HepG2 (cell line): ENCODE results near the gene SHTN1. TPM values are rescaled to one million over a fixed set of nuclear protein-coding genes. Genes with fewer than 3 reads are reported as not detected.

ENCODE experiments used
- ARHGAP35 ChIP-seq: sonication (generic); formaldehyde crosslinking; IDR thresholded peaks from 2 replicates; pipeline ENCODE4 v1.9.0; 2022; ENCODE audit warnings: mild to moderate bottlenecking, inconsistent platforms, moderate library complexity, missing genetic modification reagents, borderline replicate concordance
- FOXK2 ChIP-seq: fragments of 450-650 bp; IDR thresholded peaks from 2 replicates; pipeline ENCODE4 v1.6.1; 2016
- GLI4 ChIP-seq: sonication (generic); formaldehyde crosslinking; IDR thresholded peaks from 2 replicates; pipeline ENCODE4 v1.5.1; 2020; ENCODE audit warnings: missing genetic modification reagents, mild to moderate bottlenecking, moderate library complexity, borderline replicate concordance
- JUNB ChIP-seq: sonication (generic); formaldehyde crosslinking; IDR thresholded peaks from 2 replicates; pipeline ENCODE4 v1.8.0; 2022; ENCODE audit warnings: missing genetic modification reagents, mild to moderate bottlenecking, borderline replicate concordance
- KAT7 ChIP-seq: IDR thresholded peaks from 2 replicates; pipeline ENCODE4 v1.6.1; 2018; ENCODE audit warnings: borderline replicate concordance, missing compliant biosample characterization
- NCOA5 ChIP-seq: sonication (generic); formaldehyde crosslinking; IDR thresholded peaks from 2 replicates; pipeline ENCODE4 v1.4.0; 2020; ENCODE audit warnings: missing genetic modification reagents
- POLR2A ChIP-seq, 2 experiments: IDR thresholded peaks; 2 replicates each; pipeline ENCODE4 v1.6.1; 2011; ENCODE audit warnings: low read depth in 2 of 2, low read length in 2 of 2, mild to moderate bottlenecking in 1 of 2, moderate library complexity in 1 of 2; ENCODE audit not compliant: insufficient read depth in 1 of 2
- SIN3A ChIP-seq: IDR thresholded peaks from 2 replicates; pipeline ENCODE4 v1.6.1; 2011; ENCODE audit warnings: low read depth, mild to moderate bottlenecking, control low read depth, low read length, borderline replicate concordance
- SIX4 ChIP-seq: sonication (generic); formaldehyde crosslinking; IDR thresholded peaks from 2 replicates; pipeline ENCODE4 v1.4.0; 2020; ENCODE audit warnings: missing genetic modification reagents
- SNRNP70 ChIP-seq: fragments of 200-400 bp; formaldehyde crosslinking; IDR thresholded peaks from 2 replicates; pipeline ENCODE4 v1.6.1; 2017; ENCODE audit warnings: mild to moderate bottlenecking, low read depth, low read length, moderate library complexity
- TP53 ChIP-seq: sonication (generic); formaldehyde crosslinking; conservative IDR thresholded peaks from 2 replicates; pipeline ENCODE4 v1.4.0; 2020; ENCODE audit warnings: missing genetic modification reagents
- XRCC5 ChIP-seq: fragments of 200-400 bp; formaldehyde crosslinking; optimal IDR thresholded peaks from 2 replicates; pipeline ENCODE3; 2017; ENCODE audit warnings: mild to moderate bottlenecking, low read length
- ZNF256 ChIP-seq: sonication (generic); formaldehyde crosslinking; conservative IDR thresholded peaks from 2 replicates; pipeline ENCODE4 v1.4.0; 2020; ENCODE audit warnings: missing genetic modification reagents
- ZNF546 ChIP-seq: sonication (generic); formaldehyde crosslinking; conservative IDR thresholded peaks from 2 replicates; pipeline ENCODE4 v1.8.1; 2023; ENCODE audit warnings: mild to moderate bottlenecking, missing genetic modification reagents
- ZNF766 ChIP-seq: sonication (generic); formaldehyde crosslinking; IDR thresholded peaks from 2 replicates; pipeline ENCODE4 v1.5.0; 2020; ENCODE audit warnings: missing genetic modification reagents, borderline replicate concordance
- ZSCAN22 ChIP-seq: sonication (generic); formaldehyde crosslinking; IDR thresholded peaks from 2 replicates; pipeline ENCODE4 v1.4.0; 2020; ENCODE audit warnings: mild to moderate bottlenecking, missing genetic modification reagents
- polyA plus RNA-seq, 8 experiments: library from polyadenylated mRNA; depleted of rRNA in 3 of 8; stranded (reverse) in 7 of 8; unstranded in 1 of 8; fragments of >200 nt; fragmentation: Illumina TruSeq in 4 of 8; extraction: Trizol in 4 of 8; gene quantifications; 2 replicates each; pipeline versions ENCODE4 v1.2.1 to v1.2.3, GENCODE V29; 2011 to 2016; ENCODE audit warnings: low read depth in 4 of 8, missing spikeins in 1 of 8, mixed read lengths in 1 of 8; ENCODE audit not compliant: insufficient read depth in 1 of 8
- total RNA-seq, 5 experiments: library from RNA; depleted of rRNA; stranded (reverse); fragments of >200 nt; fragmentation: Illumina TruSeq; extraction: Trizol; gene quantifications; 2 replicates each; pipeline ENCODE4 v1.2.3, GENCODE V29; 2016; ENCODE audit warnings: low read depth in 1 of 5
- TF ChIP-seq, protein P1 (sequence below): sonication (generic); formaldehyde crosslinking; IDR thresholded peaks from 2 replicates; pipeline ENCODE4 v1.5.0; 2020; ENCODE audit warnings: mild to moderate bottlenecking, missing genetic modification reagents
- TF ChIP-seq, protein P2 (sequence below): IDR thresholded peaks from 2 replicates; pipeline ENCODE4 v1.6.1; 2012; ENCODE audit warnings: low read depth, low read length, improper control_type of control experiment
- TF ChIP-seq, protein P3 (sequence below): sonication (generic); formaldehyde crosslinking; IDR thresholded peaks from 2 replicates; pipeline ENCODE4 v1.4.0; 2020; ENCODE audit warnings: mild to moderate bottlenecking, missing genetic modification reagents
- TF ChIP-seq, protein P4 (sequence below): sonication (generic); formaldehyde crosslinking; conservative IDR thresholded peaks from 2 replicates; pipeline ENCODE4 v1.8.0; 2022; ENCODE audit warnings: missing genetic modification reagents

SHTN1 gene
- total and polyA plus RNA-seq, 2 of the 13 experiments (the other 11 are each of a cell fraction or from before 2014, with no cell fraction given) = 11.3 to 15.6 TPM

DNA sequence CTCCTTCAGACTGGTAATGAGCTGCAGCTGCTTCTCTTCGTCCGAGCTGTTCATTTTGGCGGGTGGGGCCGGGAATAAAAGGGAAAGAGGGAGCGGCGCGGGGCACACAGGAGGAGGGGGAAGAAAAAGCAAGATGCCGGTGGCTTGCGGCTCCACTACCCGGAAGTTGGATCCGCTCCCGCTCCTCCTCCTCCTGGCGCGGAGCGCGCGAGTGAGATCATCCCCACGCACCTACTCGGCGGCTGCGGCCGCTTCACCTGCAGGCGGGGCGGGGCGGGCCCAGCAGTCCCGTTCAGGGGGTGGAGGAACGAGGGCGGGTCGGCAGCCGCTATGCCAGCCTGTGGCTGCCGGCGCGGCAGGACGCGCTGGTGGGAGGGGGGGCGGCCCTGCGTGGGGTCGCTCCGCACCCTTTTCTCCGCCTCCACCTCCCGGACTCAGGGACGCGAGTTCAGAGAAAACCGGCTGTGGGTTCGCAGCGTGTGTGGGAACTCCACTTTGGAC is at the start of gene SHTN1 (continued):
- no peak for TF ChIP-seq SNRNP70
- no peak for TF ChIP-seq TP53
- TF ChIP-seq ZSCAN22 (CRISPR knock-in tag) = no peak
- no peak for TF ChIP-seq XRCC5
- TF ChIP-seq FOXK2 = no peak
- 0 out of 2 replicates have a peak, but pooled peaks have one; percentile 59 for TF ChIP-seq ZNF546 (CRISPR knock-in tag)
- TF ChIP-seq, protein P1, sequence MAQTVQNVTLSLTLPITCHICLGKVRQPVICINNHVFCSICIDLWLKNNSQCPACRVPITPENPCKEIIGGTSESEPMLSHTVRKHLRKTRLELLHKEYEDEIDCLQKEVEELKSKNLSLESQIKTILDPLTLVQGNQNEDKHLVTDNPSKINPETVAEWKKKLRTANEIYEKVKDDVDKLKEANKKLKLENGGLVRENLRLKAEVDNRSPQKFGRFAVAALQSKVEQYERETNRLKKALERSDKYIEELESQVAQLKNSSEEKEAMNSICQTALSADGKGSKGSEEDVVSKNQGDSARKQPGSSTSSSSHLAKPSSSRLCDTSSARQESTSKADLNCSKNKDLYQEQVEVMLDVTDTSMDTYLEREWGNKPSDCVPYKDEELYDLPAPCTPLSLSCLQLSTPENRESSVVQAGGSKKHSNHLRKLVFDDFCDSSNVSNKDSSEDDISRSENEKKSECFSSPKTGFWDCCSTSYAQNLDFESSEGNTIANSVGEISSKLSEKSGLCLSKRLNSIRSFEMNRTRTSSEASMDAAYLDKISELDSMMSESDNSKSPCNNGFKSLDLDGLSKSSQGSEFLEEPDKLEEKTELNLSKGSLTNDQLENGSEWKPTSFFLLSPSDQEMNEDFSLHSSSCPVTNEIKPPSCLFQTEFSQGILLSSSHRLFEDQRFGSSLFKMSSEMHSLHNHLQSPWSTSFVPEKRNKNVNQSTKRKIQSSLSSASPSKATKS (CRISPR knock-in tag) = no peak
- TF ChIP-seq, protein P2, sequence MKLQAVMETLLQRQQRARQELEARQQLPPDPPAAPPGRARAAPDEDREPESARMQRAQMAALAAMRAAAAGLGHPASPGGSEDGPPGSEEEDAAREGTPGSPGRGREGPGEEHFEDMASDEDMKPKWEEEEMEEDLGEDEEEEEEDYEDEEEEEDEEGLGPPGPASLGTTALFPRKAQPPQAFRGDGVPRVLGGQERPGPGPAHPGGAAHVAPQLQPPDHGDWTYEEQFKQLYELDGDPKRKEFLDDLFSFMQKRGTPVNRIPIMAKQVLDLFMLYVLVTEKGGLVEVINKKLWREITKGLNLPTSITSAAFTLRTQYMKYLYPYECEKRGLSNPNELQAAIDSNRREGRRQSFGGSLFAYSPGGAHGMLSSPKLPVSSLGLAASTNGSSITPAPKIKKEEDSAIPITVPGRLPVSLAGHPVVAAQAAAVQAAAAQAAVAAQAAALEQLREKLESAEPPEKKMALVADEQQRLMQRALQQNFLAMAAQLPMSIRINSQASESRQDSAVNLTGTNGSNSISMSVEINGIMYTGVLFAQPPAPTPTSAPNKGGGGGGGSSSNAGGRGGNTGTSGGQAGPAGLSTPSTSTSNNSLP = no peak
- no peak for TF ChIP-seq ZNF256
- no peak for TF ChIP-seq SIN3A
- no peak for TF ChIP-seq SIX4 (CRISPR knock-in tag)
- peak; percentile 35 for TF ChIP-seq KAT7 (CRISPR knock-in tag)
- no peak for TF ChIP-seq GLI4 (CRISPR knock-in tag)
- no peak for TF ChIP-seq ZNF766 (CRISPR knock-in tag)
- no peak for TF ChIP-seq NCOA5 (CRISPR knock-in tag)
- TF ChIP-seq ARHGAP35 (CRISPR knock-in tag) = no peak
- no peak for TF ChIP-seq JUNB (CRISPR knock-in tag)
- TF ChIP-seq, protein P3, sequence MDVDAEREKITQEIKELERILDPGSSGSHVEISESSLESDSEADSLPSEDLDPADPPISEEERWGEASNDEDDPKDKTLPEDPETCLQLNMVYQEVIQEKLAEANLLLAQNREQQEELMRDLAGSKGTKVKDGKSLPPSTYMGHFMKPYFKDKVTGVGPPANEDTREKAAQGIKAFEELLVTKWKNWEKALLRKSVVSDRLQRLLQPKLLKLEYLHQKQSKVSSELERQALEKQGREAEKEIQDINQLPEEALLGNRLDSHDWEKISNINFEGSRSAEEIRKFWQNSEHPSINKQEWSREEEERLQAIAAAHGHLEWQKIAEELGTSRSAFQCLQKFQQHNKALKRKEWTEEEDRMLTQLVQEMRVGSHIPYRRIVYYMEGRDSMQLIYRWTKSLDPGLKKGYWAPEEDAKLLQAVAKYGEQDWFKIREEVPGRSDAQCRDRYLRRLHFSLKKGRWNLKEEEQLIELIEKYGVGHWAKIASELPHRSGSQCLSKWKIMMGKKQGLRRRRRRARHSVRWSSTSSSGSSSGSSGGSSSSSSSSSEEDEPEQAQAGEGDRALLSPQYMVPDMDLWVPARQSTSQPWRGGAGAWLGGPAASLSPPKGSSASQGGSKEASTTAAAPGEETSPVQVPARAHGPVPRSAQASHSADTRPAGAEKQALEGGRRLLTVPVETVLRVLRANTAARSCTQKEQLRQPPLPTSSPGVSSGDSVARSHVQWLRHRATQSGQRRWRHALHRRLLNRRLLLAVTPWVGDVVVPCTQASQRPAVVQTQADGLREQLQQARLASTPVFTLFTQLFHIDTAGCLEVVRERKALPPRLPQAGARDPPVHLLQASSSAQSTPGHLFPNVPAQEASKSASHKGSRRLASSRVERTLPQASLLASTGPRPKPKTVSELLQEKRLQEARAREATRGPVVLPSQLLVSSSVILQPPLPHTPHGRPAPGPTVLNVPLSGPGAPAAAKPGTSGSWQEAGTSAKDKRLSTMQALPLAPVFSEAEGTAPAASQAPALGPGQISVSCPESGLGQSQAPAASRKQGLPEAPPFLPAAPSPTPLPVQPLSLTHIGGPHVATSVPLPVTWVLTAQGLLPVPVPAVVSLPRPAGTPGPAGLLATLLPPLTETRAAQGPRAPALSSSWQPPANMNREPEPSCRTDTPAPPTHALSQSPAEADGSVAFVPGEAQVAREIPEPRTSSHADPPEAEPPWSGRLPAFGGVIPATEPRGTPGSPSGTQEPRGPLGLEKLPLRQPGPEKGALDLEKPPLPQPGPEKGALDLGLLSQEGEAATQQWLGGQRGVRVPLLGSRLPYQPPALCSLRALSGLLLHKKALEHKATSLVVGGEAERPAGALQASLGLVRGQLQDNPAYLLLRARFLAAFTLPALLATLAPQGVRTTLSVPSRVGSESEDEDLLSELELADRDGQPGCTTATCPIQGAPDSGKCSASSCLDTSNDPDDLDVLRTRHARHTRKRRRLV = no peak
- peak; percentile 57 to 70 for TF ChIP-seq POLR2A (IDR thresholded peaks at IDR 0.05; ENCODE audit: insufficient read depth in 1 of 2, low read depth in 2 of 2, low read length in 2 of 2)
- TF ChIP-seq, protein P4, sequence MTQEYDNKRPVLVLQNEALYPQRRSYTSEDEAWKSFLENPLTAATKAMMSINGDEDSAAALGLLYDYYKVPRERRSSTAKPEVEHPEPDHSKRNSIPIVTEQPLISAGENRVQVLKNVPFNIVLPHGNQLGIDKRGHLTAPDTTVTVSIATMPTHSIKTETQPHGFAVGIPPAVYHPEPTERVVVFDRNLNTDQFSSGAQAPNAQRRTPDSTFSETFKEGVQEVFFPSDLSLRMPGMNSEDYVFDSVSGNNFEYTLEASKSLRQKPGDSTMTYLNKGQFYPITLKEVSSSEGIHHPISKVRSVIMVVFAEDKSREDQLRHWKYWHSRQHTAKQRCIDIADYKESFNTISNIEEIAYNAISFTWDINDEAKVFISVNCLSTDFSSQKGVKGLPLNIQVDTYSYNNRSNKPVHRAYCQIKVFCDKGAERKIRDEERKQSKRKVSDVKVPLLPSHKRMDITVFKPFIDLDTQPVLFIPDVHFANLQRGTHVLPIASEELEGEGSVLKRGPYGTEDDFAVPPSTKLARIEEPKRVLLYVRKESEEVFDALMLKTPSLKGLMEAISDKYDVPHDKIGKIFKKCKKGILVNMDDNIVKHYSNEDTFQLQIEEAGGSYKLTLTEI (CRISPR knock-in tag) = no peak
